HG03045 (cell line): ENCODE results near the gene UQCRH.
"Not testable (repeated sequence)": the region's sequence is repeated elsewhere in the genome, so short reads cannot be mapped to it uniquely, and the experiment has no call there.

Source experiments
- ATAC-seq: cut with Tn5 transposase; IDR thresholded peaks from one replicate; pipeline ENCODE4 v1.9.1; 2021; ENCODE audit warnings: mild to moderate bottlenecking, moderate library complexity; ENCODE audit not compliant: unreplicated experiment

Gene UQCRH

GRCh38 chr1:46298387-46298786 lies 5.1 kb upstream of the UQCRH start:
- no peak for ATAC-seq

GRCh38 chr1:46300673-46301405 lies 2.7 kb upstream of the UQCRH start:
- no peak for ATAC-seq

GRCh38 chr1:46301406-46301807 lies 2.1 kb upstream of the UQCRH start:
- ATAC-seq, result no peak

- no peak for ATAC-seq
These were observed 1.5 kb upstream of the UQCRH start for GRCh38 chr1:46301808-46302640.

- ATAC-seq, result peak; percentile 5
These were observed 859 bp upstream of the UQCRH start for GRCh38 chr1:46302641-46303037.

- no peak for ATAC-seq
These were observed 401 bp downstream of the UQCRH start for GRCh38 chr1:46303872-46304326.

- ATAC-seq, result no peak
These were observed 2.6 kb downstream of the UQCRH start for GRCh38 chr1:46306159-46306530.

- no peak for ATAC-seq
These were observed 6.1 kb downstream of the UQCRH start for GRCh38 chr1:46309401-46310159.

- ATAC-seq, result no peak
These were observed 6.8 kb downstream of the UQCRH start for GRCh38 chr1:46310321-46310720.

GRCh38 chr1:46315669-46316403 lies 12.3 kb downstream of the UQCRH start:
- no peak for ATAC-seq

GRCh38 chr1:46317323-46317722 lies 13.8 kb downstream of the UQCRH start:
- ATAC-seq, result no peak

GRCh38 chr1:46319301-46319700 lies 15.8 kb downstream of the UQCRH start:
- not testable (repeated sequence) for ATAC-seq

- not testable (repeated sequence) for ATAC-seq
These were observed 16.7 kb downstream of the UQCRH start for GRCh38 chr1:46319960-46320914.

- not testable (repeated sequence) for ATAC-seq
These were observed 18.7 kb downstream of the UQCRH start for GRCh38 chr1:46322191-46322590.

- ATAC-seq, result not testable (repeated sequence)
These were observed 22.0 kb downstream of the UQCRH start for GRCh38 chr1:46325285-46326076.

- ATAC-seq, result not testable (repeated sequence)
These were observed 24.7 kb downstream of the UQCRH start for GRCh38 chr1:46328182-46328581.

GRCh38 chr1:46329807-46330206 lies 26.3 kb downstream of the UQCRH start:
- ATAC-seq, result not testable (repeated sequence)

GRCh38 chr1:46330381-46330780 lies 26.9 kb downstream of the UQCRH start:
- not testable (repeated sequence) for ATAC-seq
